ENCODE data around the gene SPON1. TPM values are rescaled to one million over a fixed set of nuclear protein-coding genes. Genes with fewer than 3 reads are reported as not detected.
A peak's percentile ranks its signal among the peaks of the same experiment; 100 is the strongest.

SPON1 gene
- total and polyA plus RNA-seq, 9 donors = 15.3 to 35.2 (median 23.3) TPM

- no peak for DNase-seq
- no peaks in the 10 kb centered on the region for H3K27me3 ChIP-seq (ENCODE audit: control insufficient read depth, insufficient read depth, low read length)
- peaks cover 19% of the 10 kb centered on the region for H3K4me1 ChIP-seq (ENCODE audit: control insufficient read depth, insufficient read depth, low read length)
- no peak overlapping the region for H3K4me3 ChIP-seq (ENCODE audit: low read length)
- 100% methylated on average over 1 of the region's 3 CpGs for WGBS (ENCODE audit: insufficient coverage)
- no peaks in the 10 kb centered on the region for H3K9me3 ChIP-seq (replicated peaks; ENCODE audit: control insufficient read depth, low read depth, low read length)
- no peak overlapping the region for H3K27ac ChIP-seq (ENCODE audit: low read length)
- H3K36me3 ChIP-seq (ENCODE audit: control insufficient read depth, insufficient read depth, low read length) = no peaks in the 10 kb centered on the region
Measured at GRCh38 chr11:14052198-14052597, 89.7 kb downstream of the SPON1 start.

GRCh38 chr11:14054116-14055107 is 91.9 kb downstream of the SPON1 start:
- 25% methylated on average over 5 of the region's 12 CpGs for WGBS (ENCODE audit: insufficient coverage)
- no peaks in the 10 kb centered on the region for H3K27me3 ChIP-seq (ENCODE audit: control insufficient read depth, insufficient read depth, low read length)
- peak; percentile 82 for DNase-seq

GRCh38 chr11:14055936-14056335 is 93.4 kb downstream of the SPON1 start:
- Histone ChIP-seq H3K4me3 (ENCODE audit: low read length) (no peak overlapping the region), H3K4me1 (ENCODE audit: control insufficient read depth, insufficient read depth, low read length) (peaks cover 30% of the 10 kb centered on the region), H3K9me3 (replicated peaks; ENCODE audit: control insufficient read depth, low read depth, low read length) (no peaks in the 10 kb centered on the region), H3K27ac (ENCODE audit: low read length) (no peak overlapping the region), H3K36me3 (ENCODE audit: control insufficient read depth, insufficient read depth, low read length) (no peaks in the 10 kb centered on the region), H3K27me3 (ENCODE audit: control insufficient read depth, insufficient read depth, low read length) (no peaks in the 10 kb centered on the region)
- whole genome bisulfite sequencing (ENCODE audit: insufficient coverage) = no CpG with 5 or more reads among the region's 1 CpG
- no peak for DNase-seq

More at GRCh38 chr11:14054116-14055107, 91.9 kb downstream of the SPON1 start:
- H3K27ac ChIP-seq (ENCODE audit: low read length) = peak overlapping the region; percentile 36
- H3K9me3 ChIP-seq (replicated peaks; ENCODE audit: control insufficient read depth, low read depth, low read length) = no peaks in the 10 kb centered on the region
- no peak overlapping the region for H3K4me3 ChIP-seq (ENCODE audit: low read length)
- H3K36me3 ChIP-seq (ENCODE audit: control insufficient read depth, insufficient read depth, low read length) = no peaks in the 10 kb centered on the region
- peaks cover 24% of the 10 kb centered on the region for H3K4me1 ChIP-seq (ENCODE audit: control insufficient read depth, insufficient read depth, low read length)

GRCh38 chr11:14058061-14058460 is 95.5 kb downstream of the SPON1 start:
- H3K27me3 ChIP-seq (ENCODE audit: control insufficient read depth, insufficient read depth, low read length) = no peaks in the 10 kb centered on the region
- H3K4me3 ChIP-seq (ENCODE audit: low read length) = no peak overlapping the region
- 91% methylated on average over 4 of the region's 5 CpGs for WGBS (ENCODE audit: insufficient coverage)

GRCh38 chr11:14059491-14059890 is 97.0 kb downstream of the SPON1 start:
- no peaks in the 10 kb centered on the region for H3K27me3 ChIP-seq (ENCODE audit: control insufficient read depth, insufficient read depth, low read length)
- peak; percentile 86 for DNase-seq
- peak overlapping the region; percentile 15 for H3K27ac ChIP-seq (ENCODE audit: low read length)
- no peaks in the 10 kb centered on the region for H3K36me3 ChIP-seq (ENCODE audit: control insufficient read depth, insufficient read depth, low read length)
- H3K9me3 ChIP-seq (replicated peaks; ENCODE audit: control insufficient read depth, low read depth, low read length) = no peaks in the 10 kb centered on the region
- WGBS (ENCODE audit: insufficient coverage) = no CpG with 5 or more reads among the region's 1 CpG
- H3K4me1 ChIP-seq (ENCODE audit: control insufficient read depth, insufficient read depth, low read length) = peaks cover 19% of the 10 kb centered on the region
- H3K4me3 ChIP-seq (ENCODE audit: low read length) = no peak overlapping the region

More at GRCh38 chr11:14058061-14058460, 95.5 kb downstream of the SPON1 start:
- no peak overlapping the region for H3K27ac ChIP-seq (ENCODE audit: low read length)
- no peaks in the 10 kb centered on the region for H3K36me3 ChIP-seq (ENCODE audit: control insufficient read depth, insufficient read depth, low read length)
- DNase-seq = no peak
- no peaks in the 10 kb centered on the region for H3K9me3 ChIP-seq (replicated peaks; ENCODE audit: control insufficient read depth, low read depth, low read length)
- peaks cover 23% of the 10 kb centered on the region for H3K4me1 ChIP-seq (ENCODE audit: control insufficient read depth, insufficient read depth, low read length)

- no peak for DNase-seq
- Histone ChIP-seq H3K4me1 (ENCODE audit: control insufficient read depth, insufficient read depth, low read length) (peaks cover 15% of the 10 kb centered on the region), H3K27ac (ENCODE audit: low read length) (no peak overlapping the region), H3K27me3 (ENCODE audit: control insufficient read depth, insufficient read depth, low read length) (no peaks in the 10 kb centered on the region), H3K36me3 (ENCODE audit: control insufficient read depth, insufficient read depth, low read length) (no peaks in the 10 kb centered on the region), H3K9me3 (replicated peaks; ENCODE audit: control insufficient read depth, low read depth, low read length) (no peaks in the 10 kb centered on the region), H3K4me3 (ENCODE audit: low read length) (no peak overlapping the region)
- WGBS (ENCODE audit: insufficient coverage) = 89% methylated on average over 3 of the region's 3 CpGs
Measured at GRCh38 chr11:14061721-14062120, 99.2 kb downstream of the SPON1 start.

GRCh38 chr11:14065141-14065540 is 102.6 kb downstream of the SPON1 start:
- no peak overlapping the region for H3K4me3 ChIP-seq (ENCODE audit: low read length)
- DNase-seq = no peak
- no peaks in the 10 kb centered on the region for H3K27me3 ChIP-seq (ENCODE audit: control insufficient read depth, insufficient read depth, low read length)
- no peaks in the 10 kb centered on the region for H3K9me3 ChIP-seq (replicated peaks; ENCODE audit: control insufficient read depth, low read depth, low read length)
- H3K4me1 ChIP-seq (ENCODE audit: control insufficient read depth, insufficient read depth, low read length) = peaks cover 6% of the 10 kb centered on the region
- 49% methylated on average over 6 of the region's 8 CpGs for WGBS (ENCODE audit: insufficient coverage)
- no peak overlapping the region for H3K27ac ChIP-seq (ENCODE audit: low read length)
- no peaks in the 10 kb centered on the region for H3K36me3 ChIP-seq (ENCODE audit: control insufficient read depth, insufficient read depth, low read length)

GRCh38 chr11:14065681-14066080 is 103.2 kb downstream of the SPON1 start:
- no peak overlapping the region for H3K4me3 ChIP-seq (ENCODE audit: low read length)
- no peaks in the 10 kb centered on the region for H3K27me3 ChIP-seq (ENCODE audit: control insufficient read depth, insufficient read depth, low read length)
- H3K9me3 ChIP-seq (replicated peaks; ENCODE audit: control insufficient read depth, low read depth, low read length) = no peaks in the 10 kb centered on the region
- H3K36me3 ChIP-seq (ENCODE audit: control insufficient read depth, insufficient read depth, low read length) = no peaks in the 10 kb centered on the region
- H3K27ac ChIP-seq (ENCODE audit: low read length) = no peak overlapping the region
- DNase-seq = no peak
- WGBS (ENCODE audit: insufficient coverage) = 40% methylated on average over 1 of the region's 1 CpG
- peaks cover 7% of the 10 kb centered on the region for H3K4me1 ChIP-seq (ENCODE audit: control insufficient read depth, insufficient read depth, low read length)

- H3K27ac ChIP-seq (ENCODE audit: low read length) = no peak overlapping the region
- DNase-seq = no peak
- no peaks in the 10 kb centered on the region for H3K27me3 ChIP-seq (ENCODE audit: control insufficient read depth, insufficient read depth, low read length)
- H3K36me3 ChIP-seq (ENCODE audit: control insufficient read depth, insufficient read depth, low read length) = no peaks in the 10 kb centered on the region
- no peak overlapping the region for H3K4me3 ChIP-seq (ENCODE audit: low read length)
- no CpG with 5 or more reads among the region's 3 CpGs for WGBS (ENCODE audit: insufficient coverage)
- no peaks in the 10 kb centered on the region for H3K9me3 ChIP-seq (replicated peaks; ENCODE audit: control insufficient read depth, low read depth, low read length)
- peaks cover 10% of the 10 kb centered on the region for H3K4me1 ChIP-seq (ENCODE audit: control insufficient read depth, insufficient read depth, low read length)
Measured at GRCh38 chr11:14067686-14068085, 105.2 kb downstream of the SPON1 start.

- no peaks in the 10 kb centered on the region for H3K9me3 ChIP-seq (replicated peaks; ENCODE audit: control insufficient read depth, low read depth, low read length)
- peaks cover 6% of the 10 kb centered on the region for H3K4me1 ChIP-seq (ENCODE audit: control insufficient read depth, insufficient read depth, low read length)
- no peaks in the 10 kb centered on the region for H3K36me3 ChIP-seq (ENCODE audit: control insufficient read depth, insufficient read depth, low read length)
- no peaks in the 10 kb centered on the region for H3K27me3 ChIP-seq (ENCODE audit: control insufficient read depth, insufficient read depth, low read length)
- no CpG with 5 or more reads among the region's 1 CpG for WGBS (ENCODE audit: insufficient coverage)
- peak; percentile 64 for DNase-seq
- H3K27ac ChIP-seq (ENCODE audit: low read length) = no peak overlapping the region
- H3K4me3 ChIP-seq (ENCODE audit: low read length) = no peak overlapping the region
Measured at GRCh38 chr11:14070896-14071295, 108.4 kb downstream of the SPON1 start.

All from muscle of leg (tissue), 11 donors.